ENCODE data around the gene DOK3.
"Not testable (repeated sequence)": the region's sequence is repeated elsewhere in the genome, so short reads cannot be mapped to it uniquely, and the experiment has no call there.

Gene DOK3

GRCh38 chr5:177535125-177535524, 25.5 kb upstream of the DOK3 start:
- Histone ChIP-seq H3K4ac (ENCODE audit: low read depth in 1 of 2, low read length in 2 of 2) (no peak overlapping the region), H2BK120ac (ENCODE audit: low read depth, low read length) (no peak overlapping the region), H3K4me2 (ENCODE audit: low read length, poor library complexity, severe bottlenecking) (no peak overlapping the region), H2BK12ac (ENCODE audit: low read length in 2 of 2) (no peak overlapping the region), H4K8ac (ENCODE audit: low read length) (no peak overlapping the region), H2BK15ac (ENCODE audit: low read depth, poor library complexity, severe bottlenecking) (no peak overlapping the region), H3K18ac (ENCODE audit: low read depth in 1 of 2, low read length in 2 of 2) (no peak overlapping the region), H3K4me3 (ENCODE audit: insufficient read depth in 1 of 2, low read depth in 1 of 2, low read length in 2 of 2) (no peak overlapping the region), H3K27ac (ENCODE audit: low read length, poor library complexity, severe bottlenecking) (no peak overlapping the region), H2BK5ac (ENCODE audit: low read depth, low read length, poor library complexity, severe bottlenecking) (no peak overlapping the region), H2AK5ac (ENCODE audit: low read length, severe bottlenecking) (no peak overlapping the region), H3K36me3 (ENCODE audit: control insufficient read depth in 1 of 2, insufficient read depth in 2 of 2, low read depth in 1 of 2, low read length in 2 of 2) (peaks cover 55 to 76% of the 10 kb centered on the region in 2 experiments), H3K23ac (ENCODE audit: low read length in 2 of 2) (no peak overlapping the region), H3K14ac (ENCODE audit: low read length in 2 of 2) (no peak overlapping the region), H2AFZ (ENCODE audit: low read depth, low read length) (no peak overlapping the region), H3K9me3 (ENCODE audit: control insufficient read depth, low read length) (no peaks in the 10 kb centered on the region), H3K4me1 (ENCODE audit: control insufficient read depth, insufficient read depth, low read depth, low read length) (peaks cover 26% of the 10 kb centered on the region), H3K9ac (ENCODE audit: low read length) (no peak overlapping the region), H3K27me3 (ENCODE audit: control insufficient read depth in 1 of 2, insufficient read depth in 1 of 2, low read length in 2 of 2) (no peaks in the 10 kb centered on the region), H3K79me1 (replicated peaks; ENCODE audit: low read length, poor library complexity, severe bottlenecking) (peaks cover 31% of the 10 kb centered on the region), H4K91ac (ENCODE audit: low read length) (no peak overlapping the region)
- WGBS: 97% methylated on average over 4 of the region's 7 CpGs
- no peak for DNase-seq

- H3K9me3 ChIP-seq (ENCODE audit: control insufficient read depth, low read length); H3K9ac ChIP-seq (ENCODE audit: low read length); H2BK12ac ChIP-seq (ENCODE audit: low read length in 2 of 2); H4K91ac ChIP-seq (ENCODE audit: low read length); H2BK15ac ChIP-seq (ENCODE audit: low read depth, poor library complexity, severe bottlenecking); H3K4ac ChIP-seq (ENCODE audit: low read depth in 1 of 2, low read length in 2 of 2); H3K27ac ChIP-seq (ENCODE audit: low read length, poor library complexity, severe bottlenecking); H3K14ac ChIP-seq (ENCODE audit: low read length in 2 of 2); H3K4me3 ChIP-seq (ENCODE audit: insufficient read depth in 1 of 2, low read depth in 1 of 2, low read length in 2 of 2); H2AK5ac ChIP-seq (ENCODE audit: low read length, severe bottlenecking); H3K18ac ChIP-seq (ENCODE audit: low read depth in 1 of 2, low read length in 2 of 2); H2BK120ac ChIP-seq (ENCODE audit: low read depth, low read length); H3K27me3 ChIP-seq (ENCODE audit: control insufficient read depth in 1 of 2, insufficient read depth in 1 of 2, low read length in 2 of 2); H4K8ac ChIP-seq (ENCODE audit: low read length); H2BK5ac ChIP-seq (ENCODE audit: low read depth, low read length, poor library complexity, severe bottlenecking); DNase-seq; H2AFZ ChIP-seq (ENCODE audit: low read depth, low read length); H3K4me2 ChIP-seq (ENCODE audit: low read length, poor library complexity, severe bottlenecking); H3K23ac ChIP-seq (ENCODE audit: low read length in 2 of 2): not testable (repeated sequence)
- 96% methylated on average over 6 of the region's 7 CpGs for WGBS
- peaks cover 62 to 83% of the 10 kb centered on the region in 2 experiments for H3K36me3 ChIP-seq (ENCODE audit: control insufficient read depth in 1 of 2, insufficient read depth in 2 of 2, low read depth in 1 of 2, low read length in 2 of 2)
- peaks cover 37% of the 10 kb centered on the region for H3K79me1 ChIP-seq (replicated peaks; ENCODE audit: low read length, poor library complexity, severe bottlenecking)
- H3K4me1 ChIP-seq (ENCODE audit: control insufficient read depth, insufficient read depth, low read depth, low read length): peaks cover 26% of the 10 kb centered on the region
Measured at GRCh38 chr5:177534433-177534832, 24.8 kb upstream of the DOK3 start.

- H4K8ac ChIP-seq (ENCODE audit: low read length): no peak overlapping the region
- peaks cover 77 to 93% of the 10 kb centered on the region in 2 experiments for H3K36me3 ChIP-seq (ENCODE audit: control insufficient read depth in 1 of 2, insufficient read depth in 2 of 2, low read depth in 1 of 2, low read length in 2 of 2)
- no peak overlapping the region for H2BK12ac ChIP-seq (ENCODE audit: low read length in 2 of 2)
- DNase-seq: no peak
- WGBS: 97% methylated on average over 24 of the region's 27 CpGs
- H3K4me2 ChIP-seq (ENCODE audit: low read length, poor library complexity, severe bottlenecking): no peak overlapping the region
- no peak overlapping the region for H2BK15ac ChIP-seq (ENCODE audit: low read depth, poor library complexity, severe bottlenecking)
- no peak overlapping the region for H3K18ac ChIP-seq (ENCODE audit: low read depth in 1 of 2, low read length in 2 of 2)
- no peak overlapping the region for H3K27ac ChIP-seq (ENCODE audit: low read length, poor library complexity, severe bottlenecking)
- H2BK120ac ChIP-seq (ENCODE audit: low read depth, low read length): no peak overlapping the region
- H3K79me1 ChIP-seq (replicated peaks; ENCODE audit: low read length, poor library complexity, severe bottlenecking): peaks cover 59% of the 10 kb centered on the region
- H3K23ac ChIP-seq (ENCODE audit: low read length in 2 of 2): no peak overlapping the region
- H3K4me3 ChIP-seq (ENCODE audit: insufficient read depth in 1 of 2, low read depth in 1 of 2, low read length in 2 of 2): no peak overlapping the region
- no peak overlapping the region for H2AK5ac ChIP-seq (ENCODE audit: low read length, severe bottlenecking)
- H3K4me1 ChIP-seq (ENCODE audit: control insufficient read depth, insufficient read depth, low read depth, low read length): peaks cover 6% of the 10 kb centered on the region
- H4K91ac ChIP-seq (ENCODE audit: low read length): no peak overlapping the region
- H3K27me3 ChIP-seq (ENCODE audit: control insufficient read depth in 1 of 2, insufficient read depth in 1 of 2, low read length in 2 of 2): no peaks in the 10 kb centered on the region
- H3K14ac ChIP-seq (ENCODE audit: low read length in 2 of 2): no peak overlapping the region
- no peak overlapping the region for H2BK5ac ChIP-seq (ENCODE audit: low read depth, low read length, poor library complexity, severe bottlenecking)
- no peak overlapping the region for H3K4ac ChIP-seq (ENCODE audit: low read depth in 1 of 2, low read length in 2 of 2)
- no peak overlapping the region for H2AFZ ChIP-seq (ENCODE audit: low read depth, low read length)
- no peak overlapping the region for H3K9ac ChIP-seq (ENCODE audit: low read length)
- no peaks in the 10 kb centered on the region for H3K9me3 ChIP-seq (ENCODE audit: control insufficient read depth, low read length)
Measured at GRCh38 chr5:177531209-177531940, 21.7 kb upstream of the DOK3 start.

GRCh38 chr5:177530638-177531037, 21.0 kb upstream of the DOK3 start:
- H3K4me1 ChIP-seq (ENCODE audit: control insufficient read depth, insufficient read depth, low read depth, low read length): peaks cover 3% of the 10 kb centered on the region
- H2AK5ac ChIP-seq (ENCODE audit: low read length, severe bottlenecking): no peak overlapping the region
- H2AFZ ChIP-seq (ENCODE audit: low read depth, low read length): no peak overlapping the region
- no peaks in the 10 kb centered on the region for H3K9me3 ChIP-seq (ENCODE audit: control insufficient read depth, low read length)
- DNase-seq: no peak
- no peak overlapping the region for H4K91ac ChIP-seq (ENCODE audit: low read length)
- H3K14ac ChIP-seq (ENCODE audit: low read length in 2 of 2): no peak overlapping the region
- H2BK120ac ChIP-seq (ENCODE audit: low read depth, low read length): no peak overlapping the region
- H3K4ac ChIP-seq (ENCODE audit: low read depth in 1 of 2, low read length in 2 of 2): no peak overlapping the region
- H3K23ac ChIP-seq (ENCODE audit: low read length in 2 of 2): no peak overlapping the region
- H3K9ac ChIP-seq (ENCODE audit: low read length): no peak overlapping the region
- H3K27ac ChIP-seq (ENCODE audit: low read length, poor library complexity, severe bottlenecking): no peak overlapping the region
- 92% methylated on average over 3 of the region's 3 CpGs for WGBS
- peaks cover 81 to 93% of the 10 kb centered on the region in 2 experiments for H3K36me3 ChIP-seq (ENCODE audit: control insufficient read depth in 1 of 2, insufficient read depth in 2 of 2, low read depth in 1 of 2, low read length in 2 of 2)
- no peak overlapping the region for H3K18ac ChIP-seq (ENCODE audit: low read depth in 1 of 2, low read length in 2 of 2)
- no peak overlapping the region for H2BK12ac ChIP-seq (ENCODE audit: low read length in 2 of 2)
- no peak overlapping the region for H2BK15ac ChIP-seq (ENCODE audit: low read depth, poor library complexity, severe bottlenecking)
- H2BK5ac ChIP-seq (ENCODE audit: low read depth, low read length, poor library complexity, severe bottlenecking): no peak overlapping the region
- no peak overlapping the region for H3K4me3 ChIP-seq (ENCODE audit: insufficient read depth in 1 of 2, low read depth in 1 of 2, low read length in 2 of 2)
- H3K79me1 ChIP-seq (replicated peaks; ENCODE audit: low read length, poor library complexity, severe bottlenecking): peaks cover 65% of the 10 kb centered on the region
- no peaks in the 10 kb centered on the region for H3K27me3 ChIP-seq (ENCODE audit: control insufficient read depth in 1 of 2, insufficient read depth in 1 of 2, low read length in 2 of 2)
- no peak overlapping the region for H3K4me2 ChIP-seq (ENCODE audit: low read length, poor library complexity, severe bottlenecking)
- H4K8ac ChIP-seq (ENCODE audit: low read length): no peak overlapping the region

Measured in mesenchymal stem cell (in vitro differentiated cells and primary cell).